Measurements from ENCODE around the gene KRTAP5-2. TPM values are rescaled to one million over a fixed set of nuclear protein-coding genes. Genes with fewer than 3 reads are reported as not detected.
"Not testable (repeated sequence)": the region's sequence is repeated elsewhere in the genome, so short reads cannot be mapped to it uniquely, and the experiment has no call there.

Gene KRTAP5-2, protein sequence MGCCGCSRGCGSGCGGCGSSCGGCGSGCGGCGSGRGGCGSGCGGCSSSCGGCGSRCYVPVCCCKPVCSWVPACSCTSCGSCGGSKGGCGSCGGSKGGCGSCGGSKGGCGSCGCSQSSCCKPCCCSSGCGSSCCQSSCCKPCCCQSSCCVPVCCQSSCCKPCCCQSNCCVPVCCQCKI
- total RNA-seq (2021; fragmentation: NEBNext Ultra II Directional; extraction: Animal tissue kit (Norgen Biotek cat#: 25700)): not detected
- long read RNA-seq: 0 reads

DNA sequence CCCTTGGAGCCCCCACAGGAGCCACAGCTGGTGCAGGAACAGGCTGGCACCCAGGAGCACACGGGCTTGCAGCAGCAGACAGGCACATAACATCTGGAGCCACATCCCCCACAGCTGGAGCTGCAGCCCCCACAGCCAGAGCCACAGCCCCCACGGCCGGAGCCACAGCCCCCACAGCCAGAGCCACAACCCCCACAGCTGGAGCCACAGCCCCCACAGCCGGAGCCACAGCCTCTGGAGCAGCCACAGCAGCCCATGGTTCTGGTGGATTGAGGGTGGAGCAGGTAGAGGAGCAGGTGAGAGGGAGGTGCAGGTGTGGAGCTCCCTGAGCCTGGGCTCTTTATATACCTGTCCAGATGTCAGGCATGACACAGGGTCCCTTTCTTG is at the start of gene KRTAP5-2:
Gene KRTAP5-2, minus strand, starts transcription at position 301 of the 387 bp plus-strand sequence. Its CDS starts 44 bp downstream, at position 257.
- no peak for DNase-seq
- TF ChIP-seq, protein P1, sequence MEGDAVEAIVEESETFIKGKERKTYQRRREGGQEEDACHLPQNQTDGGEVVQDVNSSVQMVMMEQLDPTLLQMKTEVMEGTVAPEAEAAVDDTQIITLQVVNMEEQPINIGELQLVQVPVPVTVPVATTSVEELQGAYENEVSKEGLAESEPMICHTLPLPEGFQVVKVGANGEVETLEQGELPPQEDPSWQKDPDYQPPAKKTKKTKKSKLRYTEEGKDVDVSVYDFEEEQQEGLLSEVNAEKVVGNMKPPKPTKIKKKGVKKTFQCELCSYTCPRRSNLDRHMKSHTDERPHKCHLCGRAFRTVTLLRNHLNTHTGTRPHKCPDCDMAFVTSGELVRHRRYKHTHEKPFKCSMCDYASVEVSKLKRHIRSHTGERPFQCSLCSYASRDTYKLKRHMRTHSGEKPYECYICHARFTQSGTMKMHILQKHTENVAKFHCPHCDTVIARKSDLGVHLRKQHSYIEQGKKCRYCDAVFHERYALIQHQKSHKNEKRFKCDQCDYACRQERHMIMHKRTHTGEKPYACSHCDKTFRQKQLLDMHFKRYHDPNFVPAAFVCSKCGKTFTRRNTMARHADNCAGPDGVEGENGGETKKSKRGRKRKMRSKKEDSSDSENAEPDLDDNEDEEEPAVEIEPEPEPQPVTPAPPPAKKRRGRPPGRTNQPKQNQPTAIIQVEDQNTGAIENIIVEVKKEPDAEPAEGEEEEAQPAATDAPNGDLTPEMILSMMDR (IDR thresholded peaks at IDR 0.05): no peak
- Mint-ChIP-seq H3K36me3 (ENCODE audit: low read depth) (no peaks in the 10 kb centered on the region), H3K4me3 (0 out of 2 replicates have a peak within 1 kb of the TSS, but pooled peaks have one; percentile 18), H3K27me3 (ENCODE audit: insufficient read depth) (peaks cover 51% of the 10 kb centered on the region), H3K27ac (no peak within 1 kb of the TSS), H3K4me1 (ENCODE audit: low read depth) (peaks cover 10% of the 10 kb centered on the region), H3K9me3 (no peaks in the 10 kb centered on the region)

DNA sequence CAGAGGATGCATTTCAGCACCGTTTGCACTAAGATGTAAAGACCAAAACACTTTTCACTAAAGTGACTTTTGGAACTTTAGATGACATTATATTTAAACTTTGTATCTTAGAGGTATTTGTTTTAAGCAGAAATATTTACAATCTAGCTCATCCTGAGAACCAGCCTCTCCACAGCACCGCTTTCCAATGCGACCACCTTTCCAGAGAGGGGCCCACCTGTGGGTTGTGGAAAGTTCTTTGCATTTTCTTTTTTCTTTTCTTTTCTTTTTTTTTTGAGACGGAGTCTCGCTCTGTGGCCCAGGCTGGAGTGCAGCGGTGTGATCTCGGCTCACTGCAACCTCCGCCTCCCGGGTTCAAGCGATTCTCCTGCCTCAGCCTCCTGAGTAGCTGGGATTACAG is 48.4 kb upstream of the KRTAP5-2 start:
- H3K9me3 Mint-ChIP-seq; H3K27ac Mint-ChIP-seq; H3K4me3 Mint-ChIP-seq; DNase-seq; H3K4me1 Mint-ChIP-seq (ENCODE audit: low read depth); H3K36me3 Mint-ChIP-seq (ENCODE audit: low read depth): not testable (repeated sequence)
- peaks cover 31% of the 10 kb centered on the region for H3K27me3 Mint-ChIP-seq (ENCODE audit: insufficient read depth)

DNA sequence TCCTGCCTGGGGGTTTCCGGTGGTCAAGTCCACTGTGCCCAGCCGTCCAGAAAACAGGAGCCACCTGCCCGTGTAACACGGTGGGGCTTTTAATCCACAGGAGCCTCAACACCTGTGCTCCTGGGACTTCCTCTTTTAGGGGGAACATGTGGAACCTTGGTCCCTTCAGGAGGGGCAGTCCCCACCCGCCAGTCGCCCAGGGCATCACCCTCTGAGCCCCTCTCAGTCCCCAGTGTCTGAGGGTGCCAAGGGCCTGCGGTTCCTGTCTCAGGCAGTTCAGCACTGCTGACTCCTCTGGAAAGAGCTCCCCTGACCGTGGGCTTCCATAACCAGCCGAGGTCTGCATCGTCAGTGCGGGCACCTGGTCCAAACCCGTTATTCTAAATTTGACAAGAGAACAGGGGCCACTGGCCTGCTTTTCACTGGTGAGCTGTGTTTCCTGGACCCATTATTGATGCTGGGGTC is 47.3 kb upstream of the KRTAP5-2 start:
- H3K4me1 Mint-ChIP-seq (ENCODE audit: low read depth): no peaks in the 10 kb centered on the region
- H3K4me3 Mint-ChIP-seq: no peak overlapping the region
- H3K27me3 Mint-ChIP-seq (ENCODE audit: insufficient read depth): peaks cover 23% of the 10 kb centered on the region
- TF ChIP-seq, protein P1 (IDR thresholded peaks at IDR 0.05): no peak
- DNase-seq: no peak
- no peak overlapping the region for H3K27ac Mint-ChIP-seq
- no peaks in the 10 kb centered on the region for H3K9me3 Mint-ChIP-seq
- no peaks in the 10 kb centered on the region for H3K36me3 Mint-ChIP-seq (ENCODE audit: low read depth)

DNA sequence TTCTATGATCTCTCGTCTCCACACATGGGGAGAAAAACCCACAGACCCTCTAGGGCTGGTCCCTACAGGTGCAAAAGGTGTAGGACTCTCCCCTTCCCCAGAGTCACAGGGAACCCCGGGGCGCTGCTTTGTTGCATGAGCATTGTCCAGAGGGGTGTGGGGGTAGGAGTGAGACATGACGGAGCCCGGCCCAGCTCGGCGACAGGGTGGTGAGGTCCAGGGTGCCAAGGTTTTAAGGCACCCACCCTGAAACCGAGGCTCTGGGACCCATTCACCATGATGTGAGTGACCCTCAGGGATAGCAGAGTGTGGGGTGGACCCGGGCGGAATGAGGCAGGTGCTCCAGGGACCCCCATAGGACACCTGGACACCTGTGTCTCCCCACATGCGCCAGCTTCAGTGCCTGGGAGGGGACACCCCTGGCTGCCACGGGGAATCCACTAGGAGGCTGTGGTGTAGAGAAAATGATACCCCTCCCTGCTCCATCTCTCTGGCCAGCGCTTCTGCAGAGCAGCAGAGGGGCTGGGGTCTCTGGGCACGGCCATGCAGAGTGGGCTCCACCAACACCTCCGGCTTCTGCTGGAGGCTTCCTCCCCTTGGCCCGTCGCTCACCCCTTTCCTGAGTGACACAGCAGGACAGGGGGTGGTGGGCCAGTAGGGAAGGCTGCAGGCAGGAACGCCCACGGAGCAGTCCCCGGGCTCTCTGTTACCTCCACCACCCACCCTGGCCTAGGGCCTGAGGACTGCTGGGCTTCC is 46.7 kb upstream of the KRTAP5-2 start:
- DNase-seq: no peak
- Mint-ChIP-seq H3K4me3 (no peak overlapping the region), H3K36me3 (ENCODE audit: low read depth) (no peaks in the 10 kb centered on the region), H3K9me3 (no peaks in the 10 kb centered on the region), H3K27me3 (ENCODE audit: insufficient read depth) (peaks cover 28% of the 10 kb centered on the region), H3K4me1 (ENCODE audit: low read depth) (no peaks in the 10 kb centered on the region), H3K27ac (no peak overlapping the region)
- TF ChIP-seq, protein P1 (IDR thresholded peaks at IDR 0.05): no peak

GRCh38 chr11:1643146-1643690 is 45.1 kb upstream of the KRTAP5-2 start:
- Mint-ChIP-seq H3K27me3 (ENCODE audit: insufficient read depth) (peaks cover 36% of the 10 kb centered on the region), H3K36me3 (ENCODE audit: low read depth) (no peaks in the 10 kb centered on the region), H3K4me1 (ENCODE audit: low read depth) (no peaks in the 10 kb centered on the region), H3K27ac (no peak overlapping the region), H3K9me3 (no peaks in the 10 kb centered on the region), H3K4me3 (no peak overlapping the region)
- TF ChIP-seq, protein P1 (IDR thresholded peaks at IDR 0.05): no peak
- DNase-seq: no peak
